SK-N-MC (cell line): ENCODE measurements around the gene TOM1.

Source experiments
- EZH2 ChIP-seq: fragments of 200-600 bp; sonication (generic); IDR thresholded peaks from one replicate; pipeline ENCODE4 v1.6.1; 2017; ENCODE audit warnings: antibody characterized with exemption
- POLR2AphosphoS5 ChIP-seq: IDR thresholded peaks from 2 replicates; pipeline ENCODE4 v1.6.1; 2012; ENCODE audit warnings: mild to moderate bottlenecking, low read depth, low read length, borderline replicate concordance

DNA sequence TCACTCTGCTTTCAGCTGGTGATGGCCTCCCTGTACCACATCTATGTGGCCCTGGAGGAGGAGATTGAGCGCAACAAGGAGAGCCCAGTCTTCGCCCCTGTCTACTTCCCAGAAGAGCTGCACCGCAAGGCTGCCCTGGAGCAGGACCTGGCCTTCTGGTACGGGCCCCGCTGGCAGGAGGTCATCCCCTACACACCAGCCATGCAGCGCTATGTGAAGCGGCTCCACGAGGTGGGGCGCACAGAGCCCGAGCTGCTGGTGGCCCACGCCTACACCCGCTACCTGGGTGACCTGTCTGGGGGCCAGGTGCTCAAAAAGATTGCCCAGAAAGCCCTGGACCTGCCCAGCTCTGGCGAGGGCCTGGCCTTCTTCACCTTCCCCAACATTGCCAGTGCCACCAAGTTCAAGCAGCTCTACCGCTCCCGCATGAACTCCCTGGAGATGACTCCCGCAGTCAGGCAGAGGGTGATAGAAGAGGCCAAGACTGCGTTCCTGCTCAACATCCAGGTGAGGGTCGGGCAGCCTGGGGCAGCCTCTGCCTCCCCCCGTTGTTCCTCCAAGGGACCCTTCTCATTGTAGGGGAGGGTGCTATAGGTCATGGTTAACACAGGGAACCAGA is 87.1 kb downstream of the TOM1 start:
- TF ChIP-seq POLR2AphosphoS5 (no peak), EZH2 (no peak)
